Right ventricle myocardium superior (tissue), 1 donor: Measurements from ENCODE around the gene C3orf52. TPM values are rescaled to one million over a fixed set of nuclear protein-coding genes. Genes with fewer than 3 reads are reported as not detected.
A peak's percentile ranks its signal among the peaks of the same experiment; 100 is the strongest.
"Not testable (repeated sequence)": the region's sequence is repeated elsewhere in the genome, so short reads cannot be mapped to it uniquely, and the experiment has no call there.

Experiments used
- ATAC-seq: fragments of 200-7000 bp; cut with Tn5 transposase; one replicate; pipeline ENCODE4 v1.9.1; 2020; ENCODE audit warnings: mild to moderate bottlenecking; ENCODE audit not compliant: poor library complexity
- DNase-seq: peaks from one replicate; pipeline ENCODE4 v3.0.0-alpha.2; 2020
- intact Hi-C: fragments of 100-400 bp; cut with DNase I; formaldehyde crosslinking; loops from one replicate; pipeline ENCODE4 v1.11.2; 2022
- long read RNA-seq: library from polyadenylated mRNA; unstranded; transcript quantifications from one replicate; pipeline ENCODE4 v2.0.0, GENCODE V29; 2021
- total RNA-seq: library from RNA; stranded (reverse); fragmentation: NEBNext Ultra II Directional; extraction: Animal tissue kit (Norgen Biotek cat#: 25700); gene quantifications from one replicate; pipeline ENCODE4 v1.2.1, GENCODE V29; 2021
- donor health status: DM: no; HTN: yes; CAD: no; lungs with severe emphysema.

Gene C3orf52
- 2.5 TPM for total RNA-seq
- long read RNA-seq, transcript C3orf52-201 (6 exons, 2,277 nt) = major isoform, 8 of 8 reads
- long read RNA-seq, partial matches to known transcripts = 0 of 8 reads
- long read RNA-seq, other reads (novel, unspliced or antisense) = 0 of 8 reads

DNA sequence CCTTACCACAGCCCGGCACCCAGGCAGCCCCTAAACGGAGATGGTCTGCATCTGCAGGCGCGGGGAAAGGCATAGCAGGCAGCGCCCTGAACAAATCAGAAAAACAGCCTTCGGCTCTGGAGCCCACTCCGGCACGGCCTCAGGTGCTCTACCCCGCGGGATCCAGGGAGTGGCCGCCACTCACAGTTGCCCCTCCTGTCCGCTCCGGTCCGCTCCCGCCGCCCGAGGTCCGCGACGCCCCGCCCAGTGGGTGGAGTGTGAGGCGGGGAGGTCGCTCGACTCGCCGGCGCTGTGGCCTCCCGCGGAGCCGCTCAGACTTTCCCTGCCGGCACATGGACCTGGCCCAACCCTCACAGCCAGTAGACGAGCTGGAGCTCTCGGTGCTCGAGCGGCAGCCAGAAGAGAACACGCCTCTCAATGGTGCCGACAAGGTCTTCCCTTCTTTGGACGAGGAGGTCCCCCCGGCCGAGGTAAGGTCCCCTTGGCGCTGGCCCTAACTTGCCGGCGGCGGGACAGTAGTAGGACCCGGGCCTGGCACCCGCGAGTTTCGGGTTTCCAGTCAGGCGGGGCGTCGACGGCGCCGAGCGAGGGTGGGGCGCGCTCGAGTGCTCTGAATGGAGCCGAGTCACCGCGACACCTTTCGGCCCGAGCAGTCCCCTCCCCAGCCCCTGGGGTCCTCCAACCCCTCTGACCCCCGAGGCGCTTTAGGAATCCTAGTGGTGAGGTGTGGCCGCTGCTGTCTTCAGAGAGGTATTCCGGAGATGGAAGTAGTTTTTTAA lies at the start of gene C3orf52:
Gene C3orf52, plus strand, starts transcription at position 314 of the 779 bp plus-strand sequence. Its CDS starts 19 bp downstream, at position 333.
- DNase-seq (peak; percentile 89), ATAC-seq (peak; percentile 97)
- intact Hi-C loops = no loop called here

- ATAC-seq, DNase-seq, intact Hi-C loops: not testable (repeated sequence)
These were observed 49.0 kb upstream of the C3orf52 start for GRCh38 chr3:112037194-112037593.

DNA sequence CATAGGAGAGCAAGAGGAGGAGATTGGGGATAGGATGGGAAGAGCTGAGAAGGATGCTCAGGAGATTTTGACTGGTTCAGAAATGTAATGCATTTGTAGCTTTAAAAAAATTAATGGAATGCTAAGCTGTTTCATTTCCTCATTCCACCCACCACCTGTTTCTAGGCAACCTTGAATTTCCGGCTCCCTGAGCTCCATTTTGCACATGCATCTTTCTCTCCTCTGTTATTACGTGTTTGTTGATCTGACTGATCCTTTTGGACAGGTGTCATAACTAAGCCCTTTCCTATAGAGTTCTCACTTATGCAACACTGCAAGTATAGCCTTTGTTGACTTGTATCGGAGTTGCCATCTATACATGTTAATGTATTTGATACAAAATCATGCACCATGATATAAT lies 47.3 kb upstream of the C3orf52 start:
- no peak for ATAC-seq
- no peak for DNase-seq
- intact Hi-C loops = no loop called here

DNA sequence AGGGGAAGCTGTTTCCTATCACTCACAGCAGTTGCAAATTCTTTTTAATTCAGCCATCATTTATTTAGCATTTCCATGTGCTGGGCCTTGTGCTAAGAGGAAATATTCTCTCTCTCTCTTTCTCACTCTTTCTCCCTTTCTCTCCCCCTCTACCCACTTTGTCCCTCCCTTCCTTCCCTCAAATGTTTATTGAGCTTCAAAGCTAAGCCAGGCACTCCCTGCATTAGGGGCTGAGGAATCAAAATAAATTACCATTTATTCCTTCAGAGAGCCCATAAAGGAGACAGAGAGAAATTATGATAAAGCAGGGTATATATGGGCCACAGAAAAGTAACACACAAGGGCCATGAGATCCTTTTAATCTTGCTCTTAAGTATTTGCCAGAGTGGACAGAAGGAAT lies 44.9 kb upstream of the C3orf52 start:
- no peak for DNase-seq
- no peak for ATAC-seq
- intact Hi-C loops = loop anchor here (10.0 kb wide), 1 partner anchor 377 kb away; no protein-coding TSS in a partner anchor

DNA sequence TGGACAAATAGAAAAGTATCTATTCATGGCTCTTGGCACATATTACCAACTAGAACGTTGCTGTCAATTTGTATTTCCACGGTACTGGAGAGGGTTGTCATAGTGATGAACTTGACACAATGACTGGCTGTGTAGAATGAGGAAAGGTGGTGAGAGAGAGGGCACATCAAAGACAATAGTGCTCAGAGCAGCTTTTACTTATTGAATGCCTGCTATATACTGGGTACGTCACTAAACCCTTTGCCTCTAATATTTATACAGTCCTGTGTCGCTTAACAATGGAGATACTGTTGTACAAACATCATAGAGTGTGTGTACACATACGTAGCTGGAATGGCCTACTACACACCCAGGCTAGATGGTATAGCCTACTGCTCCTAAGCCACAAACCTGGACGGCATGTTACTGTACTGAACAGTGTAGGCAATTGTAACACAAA lies 43.3 kb upstream of the C3orf52 start:
- DNase-seq (no peak), ATAC-seq (peak; percentile 62)
- intact Hi-C loops = loop anchor here (2.0 to 10.0 kb wide), 2 partner anchors 54 to 378 kb away; no protein-coding TSS in a partner anchor

DNA sequence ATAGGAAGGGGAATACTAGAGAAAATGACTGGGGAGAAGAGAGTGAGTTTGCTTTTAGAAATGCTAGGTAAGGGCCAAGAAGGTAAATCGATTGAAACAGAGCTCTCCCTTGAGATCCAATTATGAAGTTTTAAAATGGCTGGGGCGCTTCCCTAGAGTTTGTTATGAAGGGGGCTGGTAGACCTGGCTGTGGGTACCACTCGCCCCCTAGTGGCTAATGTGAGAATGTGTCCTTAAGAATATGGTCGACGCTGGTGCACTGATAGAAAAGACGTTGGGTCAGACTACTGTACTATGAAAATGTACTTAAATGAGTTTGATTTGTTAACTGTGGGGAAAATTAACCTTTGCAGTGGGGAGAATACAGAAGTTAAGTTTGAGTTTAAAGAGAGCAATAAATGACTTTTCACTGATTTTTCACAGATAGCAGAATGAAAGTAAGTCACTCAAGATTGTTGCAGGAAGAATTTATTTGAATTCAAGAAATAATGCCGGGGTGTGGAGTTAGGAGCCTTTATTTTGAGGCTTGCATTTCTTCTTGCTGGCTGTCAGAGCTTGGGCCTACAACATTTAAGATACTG lies 42.5 kb upstream of the C3orf52 start:
- DNase-seq (no peak), ATAC-seq (peak; percentile 97)
- intact Hi-C loops = loop anchor here (2.0 to 10.0 kb wide), 2 partner anchors 55 to 379 kb away; no protein-coding TSS in a partner anchor

GRCh38 chr3:112046599-112046998 lies 39.6 kb upstream of the C3orf52 start:
- intact Hi-C loops = loop anchor here (10.0 kb wide), 1 partner anchor 382 kb away; no protein-coding TSS in a partner anchor
- ATAC-seq (no peak), DNase-seq (no peak)

- DNase-seq (no peak), ATAC-seq (no peak)
- intact Hi-C loops = loop anchor here (10.0 kb wide), 1 partner anchor 382 kb away; no protein-coding TSS in a partner anchor
These were observed 38.9 kb upstream of the C3orf52 start for GRCh38 chr3:112047264-112047663.

GRCh38 chr3:112048911-112049310 lies 37.3 kb upstream of the C3orf52 start:
- ATAC-seq (no peak), DNase-seq (no peak)
- intact Hi-C loops = loop anchor here (10.0 kb wide), 1 partner anchor 384 kb away; no protein-coding TSS in a partner anchor

- intact Hi-C loops = no loop called here
- ATAC-seq (no peak), DNase-seq (no peak)
These were observed 33.0 kb upstream of the C3orf52 start for GRCh38 chr3:112053229-112053628.

DNA sequence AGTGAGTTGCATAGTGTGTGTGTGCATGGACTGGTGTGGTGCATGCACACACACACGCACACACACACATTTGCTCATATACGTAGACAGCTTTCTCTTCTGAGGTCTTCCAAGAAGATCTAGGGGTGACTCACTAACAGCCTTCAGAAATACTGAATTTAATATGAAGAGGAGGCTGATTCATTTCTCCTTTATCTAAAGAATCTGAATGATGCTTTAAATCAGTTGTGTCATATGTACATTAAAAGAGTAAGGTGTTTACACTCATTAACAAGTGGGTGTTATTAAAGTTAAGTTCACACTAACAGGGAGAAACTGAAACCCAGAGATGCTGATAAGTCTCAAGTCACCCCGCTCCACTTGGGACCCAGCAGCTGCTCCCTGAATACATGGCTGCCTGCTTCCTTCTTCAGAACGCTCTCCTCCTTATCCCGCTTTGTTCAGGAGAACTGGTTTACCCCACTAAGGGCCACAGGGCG lies 29.7 kb upstream of the C3orf52 start:
- intact Hi-C loops = no loop called here
- no peak for ATAC-seq
- DNase-seq = no peak

- intact Hi-C loops = no loop called here
- DNase-seq (no peak), ATAC-seq (no peak)
These were observed 26.7 kb upstream of the C3orf52 start for GRCh38 chr3:112059497-112059896.

GRCh38 chr3:112061152-112061551 lies 25.0 kb upstream of the C3orf52 start:
- intact Hi-C loops = no loop called here

GRCh38 chr3:112072387-112073060 lies 13.7 kb upstream of the C3orf52 start:
- DNase-seq, ATAC-seq, intact Hi-C loops: not testable (repeated sequence)

More at GRCh38 chr3:112061152-112061551, 25.0 kb upstream of the C3orf52 start:
- DNase-seq (no peak), ATAC-seq (no peak)

DNA sequence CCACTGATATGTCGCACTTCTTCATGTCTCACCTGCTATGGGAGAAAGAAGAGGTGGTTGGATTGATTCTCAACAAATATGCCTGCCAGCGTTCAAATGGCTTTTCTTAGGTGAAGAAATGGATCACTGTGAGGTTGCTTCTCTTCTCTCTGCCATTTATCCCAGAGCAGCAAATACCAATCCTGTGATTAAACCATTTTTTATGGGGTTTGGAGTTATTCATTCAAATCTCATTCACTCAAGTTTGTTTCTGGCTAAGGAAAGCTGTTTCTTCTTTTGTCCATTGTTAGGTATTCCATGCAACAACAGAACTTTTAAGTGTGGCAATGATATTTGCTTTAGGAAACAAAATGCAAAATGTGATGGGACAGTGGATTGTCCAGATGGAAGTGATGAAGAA lies 12.2 kb upstream of the C3orf52 start:
- ATAC-seq = no peak
- DNase-seq = no peak
- intact Hi-C loops = no loop called here

GRCh38 chr3:112074616-112075497 lies 11.3 kb upstream of the C3orf52 start:
- no peak for DNase-seq
- peak; percentile 69 for ATAC-seq
- intact Hi-C loops = no loop called here

- intact Hi-C loops = no loop called here
- DNase-seq (no peak), ATAC-seq (no peak)
These were observed 7.8 kb upstream of the C3orf52 start for GRCh38 chr3:112078125-112079083.
